GM23338 (cell line): ENCODE results near the gene GNL2. TPM values are rescaled to one million over a fixed set of nuclear protein-coding genes. Genes with fewer than 3 reads are reported as not detected.
A peak's percentile ranks its signal among the peaks of the same experiment; 100 is the strongest.
"Not testable (repeated sequence)": the region's sequence is repeated elsewhere in the genome, so short reads cannot be mapped to it uniquely, and the experiment has no call there.

ENCODE experiments used
- ATAC-seq: fragments of 200-7000 bp; cut with Tn5 transposase; 3 replicates; pipeline ENCODE4 v1.9.1; 2020
- DNase-seq: peaks from one replicate; pipeline ENCODE4 v3.0.0-alpha.2; 2015; ENCODE audit warnings: low spot score
- H2AFZ ChIP-seq: fragments of 200-600 bp; sonication (generic); 2 replicates; pipeline ENCODE4 v1.8.0; 2016; ENCODE audit warnings: antibody characterized with exemption, mild to moderate bottlenecking, moderate library complexity
- H3F3A ChIP-seq: fragments of 200-600 bp; sonication (generic); replicated peaks from 2 replicates; pipeline ENCODE4 v1.8.0; 2017; ENCODE audit warnings: antibody characterized with exemption, mixed run types, low read depth
- H3K27ac ChIP-seq: fragments of 200-600 bp; sonication (generic); 2 replicates; pipeline ENCODE4 v1.6.1; 2016; ENCODE audit warnings: low read depth
- H3K27me3 ChIP-seq: fragments of 200-600 bp; sonication (generic); 2 replicates; pipeline ENCODE4 v1.8.0; 2016; ENCODE audit warnings: mild to moderate bottlenecking, mixed run types, moderate library complexity; ENCODE audit not compliant: insufficient read depth
- H3K36me3 ChIP-seq: fragments of 200-600 bp; sonication (generic); 2 replicates; pipeline ENCODE4 v1.8.0; 2016; ENCODE audit warnings: mild to moderate bottlenecking; ENCODE audit not compliant: insufficient read depth
- H3K4me1 ChIP-seq: fragments of 200-600 bp; sonication (generic); 2 replicates; pipeline ENCODE4 v1.8.0; 2016; ENCODE audit warnings: mild to moderate bottlenecking, moderate library complexity; ENCODE audit not compliant: insufficient read depth
- H3K4me2 ChIP-seq: fragments of 200-600 bp; sonication (generic); 2 replicates; pipeline ENCODE4 v1.7.1; 2017; ENCODE audit warnings: mixed run types
- H3K4me3 ChIP-seq: fragments of 200-600 bp; sonication (generic); 2 replicates; pipeline ENCODE4 v1.6.1; 2016; ENCODE audit warnings: mixed run types
- H3K79me2 ChIP-seq: fragments of 200-600 bp; sonication (generic); replicated peaks from 2 replicates; pipeline ENCODE4 v1.8.0; 2017; ENCODE audit warnings: mild to moderate bottlenecking; ENCODE audit not compliant: insufficient read depth
- H3K9me2 ChIP-seq: fragments of 200-600 bp; sonication (generic); 2 replicates; pipeline ENCODE4 v1.8.0; 2017; ENCODE audit not compliant: insufficient read depth
- H4K20me1 ChIP-seq: fragments of 200-600 bp; sonication (generic); replicated peaks from 2 replicates; pipeline ENCODE4 v1.8.0; 2017; ENCODE audit warnings: mild to moderate bottlenecking; ENCODE audit not compliant: insufficient read depth
- H3K27ac Mint-ChIP-seq: 2 replicates; pipeline ENCODE4 v1.8.0; 2020; ENCODE audit warnings: inconsistent platforms, mild to moderate bottlenecking, moderate library complexity, mixed read lengths
- H3K27me3 Mint-ChIP-seq: 3 replicates; pipeline ENCODE4 v1.8.0; 2022; ENCODE audit warnings: low read depth, mild to moderate bottlenecking, moderate library complexity, mixed read lengths, inconsistent platforms; ENCODE audit not compliant: insufficient read depth, poor library complexity
- H3K36me3 Mint-ChIP-seq: 3 replicates; pipeline ENCODE4 v1.8.0; 2021; ENCODE audit warnings: low read depth, mild to moderate bottlenecking, inconsistent platforms, moderate library complexity, mixed read lengths
- H3K4me1 Mint-ChIP-seq: 3 replicates; pipeline ENCODE4 v1.8.0; 2020; ENCODE audit warnings: mild to moderate bottlenecking, inconsistent platforms, mixed read lengths
- H3K4me3 Mint-ChIP-seq: 3 replicates; pipeline ENCODE4 v1.8.0; 2021; ENCODE audit warnings: moderate library complexity, mild to moderate bottlenecking, inconsistent platforms, mixed read lengths
- H3K9me3 Mint-ChIP-seq: 3 replicates; pipeline ENCODE4 v1.8.0; 2020; ENCODE audit warnings: moderate library complexity, mild to moderate bottlenecking, inconsistent platforms, mixed read lengths
- CTCF ChIP-seq, 2 experiments: fragments of 200-600 bp in 1 of 2; sonication (generic) in 1 of 2; conservative IDR thresholded peaks; 2 replicates each; pipeline versions ENCODE4 v1.5.1 to v1.6.1; 2016 to 2017; ENCODE audit warnings: antibody characterized with exemption in 2 of 2, low read depth in 2 of 2, mild to moderate bottlenecking in 2 of 2, moderate library complexity in 1 of 2
- EZH2phosphoT487 ChIP-seq: fragments of 200-600 bp; sonication (generic); IDR thresholded peaks from one replicate; pipeline ENCODE4 v1.8.1; 2018; ENCODE audit warnings: antibody characterized with exemption; ENCODE audit not compliant: unreplicated experiment
- REST ChIP-seq: IDR thresholded peaks from one replicate; pipeline ENCODE4 v1.6.1; 2018; ENCODE audit warnings: antibody characterized with exemption; ENCODE audit not compliant: unreplicated experiment
- polyA plus RNA-seq: library from polyadenylated mRNA; unstranded; fragments of >200 nt; fragmentation: Nextera tagmentation; extraction: Ambion mirVana; gene quantifications from 2 replicates; pipeline ENCODE4 v1.2.1, GENCODE V29; 2016
- total RNA-seq: library from RNA; depleted of rRNA; stranded (reverse); fragments of >200 nt; shearing (Covaris generic); gene quantifications from 2 replicates; pipeline ENCODE4 v1.2.3, GENCODE V29; 2014

The GNL2 gene
- total and polyA plus RNA-seq, 2 experiments from 2014 or later: 78.4 to 121 TPM

- peak; percentile 66 for DNase-seq
- no peaks in the 10 kb centered on the region for H3K9me2 ChIP-seq
- no peak overlapping the region for H3K4me3 Mint-ChIP-seq
- 0 out of 2 replicates have a peak, but pooled peaks cover 4% of the 10 kb centered on the region for H3K4me1 ChIP-seq
- no peaks in the 10 kb centered on the region for H3K27me3 ChIP-seq
- no peak overlapping the region for H3K4me3 ChIP-seq
- H3K36me3 ChIP-seq: peaks cover 8% of the 10 kb centered on the region; the same call in 1 of the 2 replicates
- peaks cover 14% of the 10 kb centered on the region for H3K36me3 Mint-ChIP-seq
- H3K27ac ChIP-seq: no peak overlapping the region; the same call in 1 of the 2 replicates
- peak; percentile 81 for ATAC-seq
- H3K9me3 Mint-ChIP-seq: no peaks in the 10 kb centered on the region; the same call in 1 of the 3 replicates
- H3K79me2 ChIP-seq: no peaks in the 10 kb centered on the region
- no peak for TF ChIP-seq REST
- peak; percentile 67 to 84 for TF ChIP-seq CTCF (conservative IDR thresholded peaks at IDR 0.05; ENCODE audit: low read depth in 2 of 2)
- H2AFZ ChIP-seq: no peak overlapping the region
- H3K4me2 ChIP-seq: no peak overlapping the region
- peaks cover 12% of the 10 kb centered on the region for H3K27me3 Mint-ChIP-seq
- peaks cover 16% of the 10 kb centered on the region for H3K4me1 Mint-ChIP-seq
- peaks cover 5% of the 10 kb centered on the region; the same call in 1 of the 2 replicates for H3F3A ChIP-seq
- H3K27ac Mint-ChIP-seq: peak overlapping the region; percentile 90
- H4K20me1 ChIP-seq: peaks cover 4% of the 10 kb centered on the region; the same call in 1 of the 2 replicates
Measured at GRCh38 chr1:37561133-37562132, 34.3 kb downstream of the GNL2 start.

- no peaks in the 10 kb centered on the region for H3K79me2 ChIP-seq
- TF ChIP-seq EZH2phosphoT487: no peak
- Mint-ChIP-seq H3K36me3 (peaks cover 7% of the 10 kb centered on the region), H3K4me3 (no peak overlapping the region), H3K27me3 (peaks cover 12% of the 10 kb centered on the region), H3K4me1 (peaks cover 17% of the 10 kb centered on the region), H3K27ac (no peak overlapping the region), H3K9me3 (no peaks in the 10 kb centered on the region; the same call in 1 of the 3 replicates)
- no peak overlapping the region for H2AFZ ChIP-seq
- no peaks in the 10 kb centered on the region for H3K9me2 ChIP-seq
- no peak overlapping the region for H3K4me2 ChIP-seq
- peaks cover under 1% of the 10 kb centered on the region; the same call in 1 of the 2 replicates for H4K20me1 ChIP-seq
- H3K27me3 ChIP-seq: no peaks in the 10 kb centered on the region
- 0 out of 2 replicates have a peak, but pooled peaks cover 4% of the 10 kb centered on the region for H3K4me1 ChIP-seq
- H3K36me3 ChIP-seq: peaks cover under 1% of the 10 kb centered on the region; the same call in 1 of the 2 replicates
- ATAC-seq (no peak), DNase-seq (no peak)
- H3K4me3 ChIP-seq: no peak overlapping the region
- H3F3A ChIP-seq: peaks cover 3% of the 10 kb centered on the region; the same call in 1 of the 2 replicates
- H3K27ac ChIP-seq: no peak overlapping the region
Measured at GRCh38 chr1:37560401-37561132, 35.2 kb downstream of the GNL2 start.

GRCh38 chr1:37559957-37560379 is 35.8 kb downstream of the GNL2 start:
- not testable (repeated sequence) for H4K20me1 ChIP-seq, DNase-seq, H3K4me3 ChIP-seq, H3K9me2 ChIP-seq, H3K27ac Mint-ChIP-seq, H3F3A ChIP-seq, H3K27me3 ChIP-seq, H3K27ac ChIP-seq, H3K36me3 ChIP-seq, H3K4me2 ChIP-seq, H3K9me3 Mint-ChIP-seq, H3K4me3 Mint-ChIP-seq, H3K79me2 ChIP-seq, ATAC-seq, H3K36me3 Mint-ChIP-seq, H2AFZ ChIP-seq, H3K4me1 ChIP-seq
- peaks cover 17% of the 10 kb centered on the region for H3K4me1 Mint-ChIP-seq
- peaks cover 12% of the 10 kb centered on the region for H3K27me3 Mint-ChIP-seq
